ENCODE data around the gene IFNG. TPM values are rescaled to one million over a fixed set of nuclear protein-coding genes. Genes with fewer than 3 reads are reported as not detected.

The IFNG gene
- total and polyA plus RNA-seq, 9 of the 15 experiments (the other 6 are each of a cell fraction or from before 2014, with no cell fraction given) = 0.38 TPM; not detected in 8

GRCh38 chr12:68162374-68162773 lies 2.8 kb upstream of the IFNG start (continued):
- TF ChIP-seq ZNF518B (CRISPR knock-in tag; IDR thresholded peaks at IDR 0.05) (no peak), THAP12 (CRISPR knock-in tag; IDR thresholded peaks at IDR 0.05) (no peak), ZNF217 (CRISPR knock-in tag; IDR thresholded peaks at IDR 0.05) (no peak), POLR2G (IDR thresholded peaks at IDR 0.05; ENCODE audit: low read depth, low read length) (no peak)

Data from K562 (cell line).